ENCODE results near the gene SPATA46.

The SPATA46 gene

DNA sequence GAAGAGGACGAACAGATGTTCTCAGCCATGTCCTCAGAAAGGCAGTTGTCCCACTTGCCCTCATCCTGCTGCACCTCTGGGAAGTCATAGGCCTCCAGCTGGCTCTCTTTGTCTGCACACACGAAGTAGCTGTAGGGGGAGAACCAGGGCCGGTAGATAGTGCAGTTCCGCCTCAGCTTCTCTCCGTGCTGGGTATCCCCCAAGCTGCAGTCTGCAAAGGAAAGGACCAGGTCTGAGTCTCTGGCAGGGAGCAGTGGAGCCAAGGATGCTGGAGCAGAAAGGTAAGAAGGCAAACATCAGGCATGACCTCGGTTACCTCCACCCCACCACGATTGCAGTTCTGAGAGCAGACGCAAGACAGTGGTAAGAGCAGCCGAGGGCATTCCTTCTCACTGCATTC, 2.2 kb downstream of the SPATA46 start:
- DNase-seq (ENCODE audit: low read depth) = no peak

DNA sequence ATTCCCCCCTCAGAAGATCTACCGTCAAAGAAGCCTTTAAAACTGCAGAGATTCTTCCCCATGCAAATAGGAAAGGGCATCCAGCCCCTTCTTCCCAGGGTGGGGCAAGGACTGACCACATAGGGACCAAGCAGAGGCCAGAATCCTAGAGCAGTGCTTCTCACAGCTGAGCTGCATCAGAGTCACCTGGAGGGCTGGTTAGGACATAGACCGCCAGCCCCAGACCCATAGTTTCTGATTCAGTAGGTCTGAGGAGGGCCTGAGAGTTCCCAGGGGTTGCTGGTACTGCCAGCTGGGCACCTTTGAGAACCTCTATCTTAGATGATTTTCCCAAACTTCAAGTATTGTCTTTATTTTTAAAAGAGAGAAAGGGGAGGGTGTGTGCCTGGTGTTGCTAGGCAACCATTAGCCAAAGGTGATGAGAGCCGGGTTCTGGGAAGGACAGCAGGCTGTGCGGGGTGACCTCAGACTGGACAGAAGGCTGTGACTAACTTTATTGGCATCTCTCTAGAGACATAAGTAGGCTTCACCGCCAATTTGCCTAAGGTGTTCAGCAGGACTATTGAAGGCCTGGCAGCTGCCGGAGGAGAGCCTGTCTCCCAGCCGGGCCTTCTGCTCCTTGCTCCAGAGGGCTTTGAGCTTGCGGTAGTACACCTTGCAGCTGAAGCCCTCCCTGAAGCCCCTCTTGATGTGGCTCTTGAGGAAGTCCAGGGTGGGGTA, 3.0 kb downstream of the SPATA46 start:
- DNase-seq (ENCODE audit: low read depth) = no peak

DNA sequence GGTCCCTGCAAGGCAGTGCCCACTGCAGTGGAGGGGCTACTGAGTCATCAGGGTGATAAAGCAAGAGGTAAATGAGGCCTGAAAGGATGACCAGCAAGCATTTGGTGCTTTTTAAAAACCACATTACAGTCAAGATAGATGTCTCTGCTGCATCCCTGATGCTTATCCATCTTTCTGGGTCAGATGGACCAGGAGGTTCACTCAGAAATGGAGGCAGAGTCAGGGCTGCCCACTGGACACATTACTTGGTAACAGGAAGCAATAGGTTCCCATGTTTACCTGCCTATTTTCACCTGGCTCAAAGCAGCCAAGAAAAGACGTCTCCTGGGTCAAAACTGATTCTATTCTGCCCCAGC, 3.6 kb downstream of the SPATA46 start:
- no peak for DNase-seq (ENCODE audit: low read depth)

DNA sequence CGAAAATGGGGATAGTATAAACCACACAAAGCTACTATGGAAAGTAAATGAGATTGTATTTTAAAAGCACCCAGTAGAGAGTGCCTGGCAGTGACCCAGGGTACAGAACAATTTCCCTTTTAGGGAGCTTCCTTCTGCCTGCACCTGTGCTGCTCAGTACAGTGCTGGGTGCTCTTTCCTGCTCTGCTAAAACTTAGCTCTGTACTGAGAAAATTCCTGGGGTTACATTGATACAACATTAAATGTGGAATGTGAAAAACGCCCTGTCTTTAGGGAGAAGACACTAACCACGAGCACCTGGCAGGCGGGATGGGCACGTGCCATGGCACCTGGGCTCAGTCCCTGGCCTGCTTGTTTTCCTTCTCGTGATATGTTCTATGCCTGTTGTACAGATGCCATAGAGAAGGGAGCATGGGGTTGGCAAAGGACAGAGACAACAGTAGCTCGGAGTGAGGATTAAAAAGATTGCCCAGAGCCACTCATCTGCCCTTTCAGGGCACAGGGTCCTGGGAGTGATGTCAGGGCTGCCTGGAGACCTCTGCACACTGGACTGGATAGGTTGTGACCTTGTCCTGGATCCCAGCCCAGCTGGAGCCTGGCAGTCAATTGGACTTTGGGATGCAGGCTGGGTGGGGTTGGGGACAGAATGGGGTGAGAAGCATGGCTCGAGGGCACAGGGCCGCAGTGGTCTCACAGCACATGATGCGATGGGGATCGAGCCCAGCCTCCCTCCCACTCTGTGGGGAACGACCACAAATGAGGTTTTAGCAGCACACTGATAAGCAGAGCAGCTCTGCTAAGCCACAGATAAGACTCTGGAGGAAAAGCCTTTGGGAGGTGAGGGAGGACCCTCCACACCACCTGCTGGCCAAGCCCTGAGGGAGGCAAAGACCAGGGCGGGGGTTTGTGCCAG, 4.2 kb downstream of the SPATA46 start:
- no peak for DNase-seq (ENCODE audit: low read depth)

DNA sequence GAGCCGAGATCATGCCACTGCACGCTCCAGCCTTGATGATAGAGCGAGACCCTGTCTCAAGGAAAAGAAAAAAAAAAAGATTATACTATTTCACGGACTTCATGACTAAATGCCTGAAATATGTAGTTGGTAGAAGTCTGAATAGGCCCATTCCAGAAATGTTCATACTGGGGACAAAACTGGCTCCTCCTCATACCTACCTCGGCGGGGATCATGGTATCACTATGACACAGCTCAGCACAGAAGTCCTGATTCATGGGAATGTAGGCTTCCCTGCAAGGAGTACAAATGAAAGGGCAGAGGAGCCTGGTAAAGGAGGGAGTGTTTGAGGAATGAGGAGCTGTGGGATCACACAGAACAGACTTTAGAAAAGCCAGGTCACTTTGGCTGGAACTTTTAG, 5.0 kb downstream of the SPATA46 start:
- no peak for DNase-seq (ENCODE audit: low read depth)

DNA sequence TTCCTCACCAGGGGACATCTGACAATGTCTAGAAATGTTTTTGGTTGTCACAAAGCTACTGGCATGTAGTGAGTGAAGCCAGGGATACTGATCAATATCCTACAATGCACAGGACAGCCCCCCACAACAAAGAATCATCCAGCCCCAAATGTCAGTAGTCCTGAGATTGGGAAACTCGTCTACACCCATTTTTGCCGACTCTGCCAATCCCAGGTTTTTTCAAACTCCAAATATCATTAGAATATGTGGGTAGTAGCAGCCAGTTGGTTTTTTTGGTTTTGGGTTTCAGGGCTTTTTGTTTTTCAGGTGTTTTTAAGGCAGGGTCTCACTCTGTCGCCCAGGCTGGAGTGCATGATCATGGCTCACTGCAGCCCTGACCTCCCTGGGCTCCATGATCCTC, 5.9 kb downstream of the SPATA46 start:
- DNase-seq (ENCODE audit: low read depth) = no peak

DNA sequence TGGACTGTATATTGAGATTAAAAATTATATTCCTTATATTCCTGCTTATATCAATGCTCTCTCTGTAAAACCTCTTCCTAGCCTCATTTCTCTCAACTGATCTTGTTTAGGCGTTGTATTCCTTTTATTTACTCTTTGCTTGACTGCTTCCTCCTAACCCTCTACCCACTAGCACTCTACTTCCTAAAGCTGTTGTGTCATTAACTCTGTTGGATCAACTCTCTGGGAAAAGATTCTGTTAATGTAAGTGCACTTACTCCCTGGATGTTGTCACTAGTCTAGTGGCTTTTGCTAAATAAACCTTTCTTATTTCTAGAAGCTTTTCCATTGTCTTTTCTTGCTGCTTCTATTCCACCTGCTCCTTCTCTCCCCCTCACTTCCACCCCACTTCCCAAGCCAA, 6.5 kb downstream of the SPATA46 start:
- DNase-seq (ENCODE audit: low read depth) = no peak

DNA sequence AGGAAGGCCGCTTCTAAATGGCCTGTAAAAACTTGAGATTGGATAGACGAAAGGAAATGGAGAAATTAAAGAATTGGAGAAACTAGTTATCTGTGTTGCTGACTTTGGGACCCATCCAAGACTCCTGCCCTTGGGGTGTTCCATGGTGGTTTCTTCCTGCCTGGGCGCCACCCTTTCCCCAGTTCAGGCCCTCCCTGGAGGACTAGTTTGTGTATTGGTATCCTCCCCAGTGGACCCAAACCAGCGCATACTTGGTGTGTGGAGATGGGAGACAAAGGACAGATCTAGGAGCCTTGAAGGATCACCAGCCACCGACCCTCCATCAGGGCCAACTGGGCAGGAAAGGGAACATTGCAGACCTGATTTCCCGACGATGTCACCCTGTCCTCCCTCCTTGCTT, 7.1 kb downstream of the SPATA46 start:
- DNase-seq (ENCODE audit: low read depth) = no peak

- no peak for DNase-seq (ENCODE audit: low read depth)
Measured at GRCh38 chr1:162368451-162368850, 8.2 kb downstream of the SPATA46 start.

DNA sequence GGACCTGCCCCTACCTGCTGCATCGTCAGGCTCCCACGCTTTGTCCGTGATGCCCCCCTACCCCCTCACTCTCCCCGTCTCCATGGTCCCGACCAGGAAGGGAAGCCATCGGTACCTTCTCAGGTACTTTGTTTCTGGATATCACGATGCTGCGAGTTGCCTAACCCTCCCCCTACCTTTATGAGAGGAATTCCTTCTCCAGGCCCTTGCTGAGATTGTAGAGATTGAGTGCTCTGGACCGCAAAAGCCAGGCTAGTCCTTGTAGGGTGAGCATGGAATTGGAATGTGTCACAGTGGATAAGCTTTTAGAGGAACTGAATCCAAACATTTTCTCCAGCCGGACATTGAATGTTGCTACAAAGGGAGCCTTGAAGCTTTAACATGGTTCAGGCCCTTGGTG, 8.9 kb downstream of the SPATA46 start:
- no peak for DNase-seq (ENCODE audit: low read depth)

- no peak for DNase-seq (ENCODE audit: low read depth)
Measured at GRCh38 chr1:162367073-162367472, 9.6 kb downstream of the SPATA46 start.

DNA sequence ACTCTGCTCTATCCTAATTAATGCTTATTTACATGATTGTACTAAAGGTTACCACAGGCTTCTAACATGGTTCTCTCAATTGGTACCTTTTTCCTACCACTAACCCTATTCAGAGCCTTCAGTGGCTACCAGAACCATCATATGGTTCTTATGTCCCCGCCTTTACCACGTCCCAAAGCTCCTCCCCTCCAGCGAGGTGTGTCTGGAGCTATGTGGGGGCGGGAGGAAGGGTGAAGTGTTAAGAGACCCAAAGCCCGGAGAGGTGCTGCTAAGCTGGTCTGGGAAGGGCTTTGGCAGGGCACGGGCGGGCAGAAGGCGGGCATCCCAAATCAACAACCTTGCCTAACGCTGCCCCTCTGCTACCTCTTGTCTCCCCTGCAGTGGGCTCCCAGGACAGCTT, 10.0 kb downstream of the SPATA46 start:
- no peak for DNase-seq (ENCODE audit: low read depth)

DNA sequence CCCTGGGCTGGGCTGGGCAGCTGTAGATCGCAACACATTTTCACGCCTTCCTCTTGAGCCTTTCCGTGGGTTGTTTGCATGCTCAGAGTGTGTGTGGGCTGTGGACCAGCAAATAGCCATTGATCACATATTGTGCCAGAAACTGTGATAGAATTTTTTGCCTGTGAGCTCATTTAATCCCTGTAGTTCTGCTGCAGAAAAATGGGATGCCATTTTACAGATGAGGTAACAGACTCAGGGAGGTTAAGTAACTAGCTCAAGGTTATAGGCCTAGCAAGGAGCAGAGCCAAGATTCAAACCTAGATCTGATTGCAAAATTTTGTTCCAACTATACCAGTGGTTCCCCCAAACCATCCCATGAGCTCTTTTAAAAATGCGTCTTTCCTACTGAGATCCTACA, 10.5 kb downstream of the SPATA46 start:
- DNase-seq (ENCODE audit: low read depth) = no peak

GRCh38 chr1:162365284-162366020, 11.2 kb downstream of the SPATA46 start:
- no peak for DNase-seq (ENCODE audit: low read depth)

GRCh38 chr1:162364498-162364897, 12.2 kb downstream of the SPATA46 start:
- DNase-seq (ENCODE audit: low read depth) = no peak

DNA sequence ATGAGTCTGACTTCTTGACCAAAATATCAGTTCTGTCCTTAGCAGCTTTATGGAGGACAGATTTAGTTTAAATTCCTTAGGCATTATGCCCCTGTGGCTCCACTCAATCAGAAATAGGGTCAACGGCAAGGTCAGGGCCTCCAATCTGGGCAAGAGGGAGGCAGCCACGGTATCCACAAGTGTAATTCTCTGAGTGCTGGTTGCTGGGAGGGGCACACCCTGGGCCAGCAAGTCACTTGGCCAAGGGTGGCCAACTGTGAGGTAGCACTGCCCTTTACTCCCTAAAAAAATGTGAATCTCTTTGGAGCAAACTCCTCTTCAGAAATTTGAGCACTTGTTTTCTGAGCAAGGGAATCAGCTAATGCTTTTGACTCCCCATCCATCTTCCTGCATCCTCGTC, 12.8 kb downstream of the SPATA46 start:
- no peak for DNase-seq (ENCODE audit: low read depth)

- no peak for DNase-seq (ENCODE audit: low read depth)
Measured at GRCh38 chr1:162361349-162361748, 15.3 kb downstream of the SPATA46 start.

- no peak for DNase-seq (ENCODE audit: low read depth)
Measured at GRCh38 chr1:162360874-162361260, 15.8 kb downstream of the SPATA46 start.

DNA sequence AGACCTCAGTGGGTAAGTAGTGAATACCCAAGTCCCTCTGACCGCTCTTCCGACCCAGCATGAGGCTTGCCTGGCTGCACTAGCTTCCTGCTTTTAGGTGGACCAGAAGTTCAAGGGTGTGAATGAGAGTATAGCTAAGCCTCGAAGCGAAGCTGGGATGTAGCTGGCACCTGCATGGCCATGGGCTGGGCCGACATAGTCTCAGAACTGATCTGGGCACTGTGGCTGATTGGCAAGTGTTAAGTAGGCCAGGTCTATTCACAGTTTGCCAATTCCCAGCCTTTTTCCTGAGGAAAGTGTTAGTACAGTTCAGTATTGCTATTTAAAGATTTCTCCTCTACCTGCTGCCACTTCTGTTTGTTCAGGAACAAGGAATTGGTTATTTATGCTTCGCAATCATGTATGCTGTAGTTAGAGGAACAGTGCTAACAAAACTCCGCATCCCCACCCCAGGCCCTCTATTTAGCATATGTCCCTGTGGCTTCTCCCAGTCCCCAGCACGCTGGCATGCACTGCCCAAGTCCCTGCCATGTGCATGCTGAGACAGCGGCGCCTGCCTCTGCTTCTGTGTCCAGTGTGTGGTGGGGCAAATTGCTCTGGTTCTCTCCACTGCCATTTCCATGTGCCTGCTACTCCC, 16.3 kb downstream of the SPATA46 start:
- DNase-seq (ENCODE audit: low read depth) = no peak

DNA sequence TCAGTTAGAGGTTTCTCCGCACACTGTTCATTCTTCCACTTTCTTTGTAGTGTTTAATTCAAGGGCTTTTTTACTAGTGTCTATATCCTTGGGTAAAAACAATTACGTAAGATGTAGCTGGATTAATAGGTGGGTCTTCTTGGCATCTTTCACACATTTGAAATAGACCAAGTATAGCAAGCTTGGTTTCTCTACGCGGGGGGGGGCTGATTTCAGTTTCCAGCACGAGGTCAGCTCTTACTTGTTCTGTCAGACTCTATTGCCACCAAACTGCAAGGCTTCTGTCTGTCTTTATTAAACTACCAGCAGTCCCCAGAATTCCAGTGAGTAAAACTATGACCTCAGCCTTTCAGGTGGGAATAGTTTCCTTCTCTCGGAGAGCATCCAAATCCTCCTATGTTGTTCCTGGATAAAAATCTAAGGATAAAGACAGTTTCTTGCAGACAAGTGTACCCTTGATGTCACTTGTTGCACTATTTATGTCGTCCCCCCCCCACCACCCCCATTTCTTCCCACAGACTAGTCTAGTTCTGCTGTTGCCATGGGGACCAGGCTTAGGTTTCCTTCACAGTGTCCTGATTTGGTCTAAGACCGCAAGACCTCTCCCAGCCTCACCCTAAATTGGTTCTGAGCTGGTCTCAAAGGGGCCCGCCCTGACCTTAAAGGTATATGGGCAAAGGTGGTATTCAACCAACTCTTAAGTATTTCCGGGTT, 17.0 kb downstream of the SPATA46 start:
- no peak for DNase-seq (ENCODE audit: low read depth)

GRCh38 chr1:162358928-162359327, 17.7 kb downstream of the SPATA46 start:
- no peak for DNase-seq (ENCODE audit: low read depth)
